Dermis blood vessel endothelial cell (primary cell): ENCODE measurements around the gene STARD3. TPM values are rescaled to one million over a fixed set of nuclear protein-coding genes. Genes with fewer than 3 reads are reported as not detected.
"Not testable (repeated sequence)": the region's sequence is repeated elsewhere in the genome, so short reads cannot be mapped to it uniquely, and the experiment has no call there.

Source experiments
- DNase-seq: peaks from one replicate; pipeline ENCODE4 v3.0.0; 2010
- total RNA-seq: library from RNA; depleted of rRNA; stranded (reverse); fragments of >200 nt; gene quantifications from 2 replicates; pipeline ENCODE4 v1.2.3, GENCODE V29; 2014

Gene STARD3
- total RNA-seq, result 46.6 and 73.2 TPM in 2 replicates

DNA sequence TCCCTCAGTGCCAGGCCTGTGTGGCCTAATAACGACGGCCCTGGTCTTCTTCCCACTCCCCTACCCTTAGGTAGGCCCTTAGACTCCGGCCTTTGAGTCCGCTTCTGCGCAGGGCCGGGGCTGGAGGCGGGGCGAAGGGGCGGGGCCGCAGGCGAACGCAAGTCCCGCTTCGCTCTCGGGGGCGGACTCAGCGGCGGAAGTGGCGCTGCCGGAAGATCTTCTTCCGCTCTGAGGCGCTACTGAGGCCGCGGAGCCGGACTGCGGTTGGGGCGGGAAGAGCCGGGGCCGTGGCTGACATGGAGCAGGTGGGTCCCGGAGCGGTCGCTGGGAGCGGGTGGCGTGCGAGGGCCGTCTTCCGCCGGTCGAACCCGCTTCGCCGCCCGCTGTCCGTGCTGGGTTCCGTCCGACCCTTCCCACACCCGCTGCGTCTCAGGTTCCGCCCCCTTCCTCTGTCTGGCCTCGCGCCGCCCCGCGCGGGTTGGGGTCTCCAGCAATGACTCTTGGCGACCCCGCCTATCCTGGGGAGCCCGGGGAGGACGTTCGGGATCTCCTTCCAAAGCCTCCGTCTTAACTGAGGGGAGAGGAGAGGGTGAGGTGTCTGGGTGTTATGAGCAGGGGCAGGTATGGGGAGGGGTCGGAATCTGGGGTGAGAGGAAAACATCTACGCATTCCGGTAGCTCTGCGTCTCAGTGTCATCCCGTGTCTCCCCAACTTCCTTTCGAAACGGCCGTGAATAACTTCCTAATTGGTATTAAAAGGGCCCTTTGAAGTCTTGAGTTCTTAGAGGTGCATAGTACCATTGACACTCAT, at the start of gene STARD3:
STARD3 (plus strand) TSS at position 218 of the 810 bp plus-strand sequence. CDS start 16,388 bp downstream, outside the sequence.
- DNase-seq, result peak; percentile 92

DNA sequence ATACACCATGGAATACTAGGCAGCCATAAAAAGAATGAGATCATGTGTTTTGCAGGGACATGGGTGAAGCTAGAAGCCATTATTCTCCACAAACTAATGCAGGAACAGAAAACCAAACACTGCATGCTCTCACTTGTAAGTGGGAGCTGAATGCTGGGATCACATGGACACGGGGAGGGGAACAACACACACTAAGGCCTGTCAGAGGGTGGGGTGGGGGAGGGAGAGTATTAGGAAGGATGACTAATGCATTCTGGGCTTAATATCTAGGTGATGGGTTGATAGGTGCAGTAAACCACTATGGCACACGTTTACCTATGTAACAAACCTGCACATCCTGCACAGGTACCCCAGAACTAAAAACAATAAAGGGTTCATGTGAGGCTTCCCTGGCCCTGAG, 46.8 kb upstream of the STARD3 start:
- not testable (repeated sequence) for DNase-seq

DNA sequence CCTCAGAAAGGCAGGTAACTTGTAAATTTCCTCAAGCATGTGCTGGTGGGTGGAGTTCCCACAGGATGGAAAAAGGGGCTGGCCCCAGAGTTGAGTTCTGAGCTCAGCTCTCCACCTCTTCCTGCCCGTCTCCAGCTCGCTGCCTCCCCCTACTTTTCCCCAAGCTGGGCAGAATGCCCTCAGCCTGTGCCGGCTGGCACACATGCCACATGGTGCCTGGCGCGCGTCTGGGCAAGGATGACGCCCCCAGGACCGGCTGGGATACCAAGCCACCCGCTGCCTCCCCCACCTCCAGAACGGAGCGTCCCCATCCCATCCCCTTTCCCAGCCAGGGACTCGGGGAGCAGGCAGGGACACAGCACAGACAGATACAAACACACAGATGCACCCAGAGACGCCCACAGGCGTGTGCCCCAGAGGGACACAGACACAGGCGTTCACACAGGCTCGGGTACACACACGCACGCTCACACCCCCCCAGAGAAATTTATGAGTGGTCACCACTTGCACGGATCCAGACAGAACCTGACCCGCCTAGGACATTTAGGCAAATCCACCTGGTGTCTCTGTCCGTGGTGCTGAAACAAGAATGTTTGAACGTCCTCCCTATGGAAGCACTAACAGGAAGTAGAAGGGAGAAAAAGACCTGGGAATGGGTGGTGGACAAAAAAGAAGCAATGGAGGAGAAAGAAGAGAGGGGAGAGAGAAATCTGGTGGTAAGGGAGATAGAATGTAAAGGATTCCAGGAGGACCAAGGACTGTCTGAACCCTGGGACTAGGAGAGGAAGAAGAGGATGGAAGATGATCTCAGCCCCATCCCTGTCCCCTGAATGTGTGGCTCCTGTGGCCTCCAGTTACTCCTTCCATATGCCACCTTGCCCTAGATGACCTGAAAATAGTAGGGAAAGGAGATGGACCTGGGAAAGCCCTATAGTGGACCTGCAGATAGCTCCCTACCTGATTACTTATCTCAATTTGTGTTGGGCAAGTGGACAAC, 44.7 kb upstream of the STARD3 start:
- peak; percentile 63 for DNase-seq

DNA sequence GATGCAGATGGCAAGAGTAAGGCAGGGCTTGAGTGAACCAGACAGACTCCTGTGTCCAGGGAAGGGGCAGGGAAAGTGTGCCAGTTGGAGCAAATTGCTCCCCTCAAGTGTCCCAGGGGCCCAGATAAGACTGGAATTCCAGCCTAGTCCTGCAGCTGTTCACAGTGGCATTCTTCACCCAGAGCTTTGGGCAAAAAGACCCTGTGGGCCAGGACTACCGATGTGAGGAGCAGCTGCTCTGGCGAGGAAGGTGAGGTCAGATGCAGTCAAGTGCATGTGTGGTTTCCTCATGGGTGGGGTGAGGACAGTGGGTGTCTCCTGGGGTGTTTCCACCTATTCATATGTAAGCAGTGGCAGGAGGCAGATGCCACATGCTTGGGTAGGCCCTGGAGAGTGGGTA, 43.6 kb upstream of the STARD3 start:
- DNase-seq, result no peak

DNA sequence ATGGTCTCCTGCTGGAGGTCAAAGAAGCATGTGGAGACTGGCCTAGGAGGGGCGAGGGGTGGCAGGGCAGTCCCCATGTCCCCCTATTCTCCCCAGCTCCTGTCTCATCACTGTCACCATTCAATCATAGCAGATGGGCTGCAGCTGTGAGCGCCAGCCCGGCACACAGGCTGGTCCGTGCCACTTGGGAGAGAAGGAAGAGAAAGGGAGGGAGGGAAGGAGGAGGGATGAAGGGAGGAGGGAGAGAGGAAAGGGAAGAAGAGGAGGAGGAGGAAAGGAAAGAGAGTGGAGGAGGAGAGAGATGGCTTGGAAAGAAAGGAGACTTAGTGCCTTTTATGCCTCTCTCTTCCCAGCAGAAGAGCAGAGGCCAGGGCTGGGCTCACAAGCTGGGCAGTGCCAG, 41.6 kb upstream of the STARD3 start:
- no peak for DNase-seq

DNA sequence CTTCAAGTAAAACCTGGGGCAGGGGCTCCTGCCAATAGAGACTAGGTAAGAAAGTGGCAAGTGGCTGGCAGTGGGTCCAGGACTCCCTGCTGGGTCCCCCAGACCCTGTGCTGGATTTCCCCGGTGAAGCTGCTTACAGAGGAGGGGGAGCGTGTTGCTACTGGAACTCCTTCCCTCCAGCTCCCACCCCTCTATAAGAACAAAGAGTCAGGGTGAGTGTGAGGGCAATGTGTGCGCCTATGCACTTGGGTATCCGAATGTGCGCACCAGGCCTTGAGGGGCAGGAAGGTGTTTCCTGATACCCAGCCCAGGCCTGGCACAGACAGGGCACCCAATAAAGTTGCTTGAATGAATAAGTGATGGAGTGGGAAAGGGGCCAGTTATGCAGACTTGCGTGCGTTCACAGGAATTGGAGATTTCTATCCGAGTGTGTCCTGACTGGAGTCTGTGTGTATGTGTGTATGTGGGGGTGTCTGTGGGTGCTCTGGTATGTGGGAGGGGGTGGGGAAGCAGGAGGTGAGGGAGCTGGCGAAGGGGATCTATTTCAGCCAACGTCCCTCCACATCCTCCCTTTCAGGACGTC, 40.9 kb upstream of the STARD3 start:
- no peak for DNase-seq

DNA sequence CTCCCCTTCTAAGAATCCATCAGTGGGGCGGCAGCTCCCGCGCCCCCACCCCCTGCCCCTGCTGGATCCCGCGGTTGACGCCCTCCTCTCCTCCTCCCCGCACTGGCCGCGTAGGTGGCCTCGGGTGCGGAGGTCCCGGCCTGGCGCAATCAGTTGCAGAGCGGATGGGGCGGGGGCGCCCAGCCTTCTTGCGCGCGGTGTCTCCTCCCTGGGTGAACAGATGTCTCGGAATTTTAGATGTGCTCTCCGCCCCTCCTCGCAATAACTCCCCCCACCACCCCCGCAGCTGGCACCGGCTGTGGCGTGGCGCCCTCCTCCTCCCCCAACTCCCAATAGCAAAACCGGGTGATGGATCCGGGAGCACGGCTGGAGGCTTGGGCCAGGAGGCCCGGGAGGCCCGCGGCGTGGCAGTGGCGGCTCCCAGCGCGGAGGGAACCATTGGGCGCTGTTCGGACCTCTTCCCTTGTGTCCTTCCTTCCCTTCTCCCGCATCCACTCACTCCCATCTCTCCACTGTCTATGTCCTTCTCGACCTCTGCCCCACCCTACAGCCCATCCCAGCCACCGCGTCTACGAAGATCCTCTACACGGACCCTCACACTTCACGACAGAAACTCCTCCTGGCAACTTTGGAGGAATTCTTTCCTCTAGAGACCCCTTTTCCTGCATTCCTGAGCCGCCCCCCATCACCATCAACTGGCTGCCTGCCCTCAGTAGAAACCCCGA, 40.2 kb upstream of the STARD3 start:
- no peak for DNase-seq

DNA sequence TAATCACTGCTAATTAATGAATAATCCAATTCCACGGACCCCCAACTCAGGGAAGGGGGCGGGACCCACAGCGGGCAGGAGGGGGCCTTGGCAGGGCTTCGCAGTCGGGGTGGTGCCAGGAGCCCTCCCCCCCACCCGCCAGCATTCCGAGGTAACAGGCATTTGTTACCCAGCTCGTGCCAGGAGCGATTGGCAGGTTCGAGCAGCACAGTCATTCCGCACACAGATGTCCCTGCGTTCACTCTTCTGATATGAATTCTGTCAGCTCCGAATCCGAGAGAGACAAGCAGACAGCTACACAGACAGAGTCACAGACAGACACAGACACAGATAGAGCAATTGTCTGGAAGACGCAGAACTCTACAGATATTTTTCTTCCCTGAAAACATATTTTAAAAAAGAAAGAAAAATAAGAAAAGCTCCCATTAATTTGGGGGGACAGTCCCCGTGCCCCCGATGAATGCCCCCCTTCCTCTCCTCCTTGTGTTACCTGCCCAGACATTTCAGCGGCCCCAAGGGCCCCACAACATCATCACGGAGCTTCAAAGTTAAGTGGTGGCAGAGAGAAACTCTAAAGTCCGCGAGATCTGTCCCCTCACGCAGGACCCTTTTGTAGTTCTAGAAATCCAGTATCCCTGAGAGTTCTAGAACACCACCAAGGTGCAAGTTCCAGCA, 39.4 kb upstream of the STARD3 start:
- no peak for DNase-seq

DNA sequence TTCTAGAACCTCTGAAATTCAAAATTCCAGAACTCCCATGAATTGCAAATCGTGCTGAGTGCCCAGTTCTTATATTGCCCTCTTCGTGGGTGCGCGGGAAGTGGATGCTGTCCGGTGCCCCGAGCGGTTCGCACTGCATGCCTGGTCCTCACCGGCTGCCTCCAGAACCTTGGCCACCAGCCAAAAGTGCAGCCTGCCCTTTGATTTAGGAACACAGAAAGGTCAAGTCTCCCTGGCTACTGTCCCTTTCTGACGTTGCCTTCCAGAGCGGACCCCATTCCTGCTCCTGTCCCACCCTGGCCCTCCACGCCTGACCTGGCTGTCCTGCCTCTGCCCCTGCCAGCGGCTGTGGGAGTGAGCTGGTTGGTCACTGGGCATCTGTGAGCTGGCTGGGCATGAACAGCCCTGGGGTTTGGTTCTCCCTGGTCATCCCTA, 38.9 kb upstream of the STARD3 start:
- no peak for DNase-seq

DNA sequence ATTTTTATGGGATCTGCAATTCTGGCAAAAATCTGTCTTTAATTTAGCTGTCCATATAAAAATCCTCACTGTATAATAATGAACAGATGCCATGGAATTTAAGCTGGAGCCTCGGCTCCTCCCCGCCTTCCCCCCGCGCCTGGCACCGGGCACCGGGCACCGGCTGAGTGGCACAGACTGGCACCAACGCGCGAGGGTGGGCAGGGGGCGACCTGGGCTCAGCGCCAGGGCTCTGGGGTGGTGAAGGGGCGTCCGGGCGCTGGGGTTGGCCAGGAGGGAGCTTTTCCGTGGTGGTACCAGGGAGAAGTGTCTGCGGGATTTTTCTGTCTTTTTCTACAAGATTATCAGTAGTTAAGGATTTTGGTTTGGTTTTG, 38.3 kb upstream of the STARD3 start:
- DNase-seq, result no peak

DNA sequence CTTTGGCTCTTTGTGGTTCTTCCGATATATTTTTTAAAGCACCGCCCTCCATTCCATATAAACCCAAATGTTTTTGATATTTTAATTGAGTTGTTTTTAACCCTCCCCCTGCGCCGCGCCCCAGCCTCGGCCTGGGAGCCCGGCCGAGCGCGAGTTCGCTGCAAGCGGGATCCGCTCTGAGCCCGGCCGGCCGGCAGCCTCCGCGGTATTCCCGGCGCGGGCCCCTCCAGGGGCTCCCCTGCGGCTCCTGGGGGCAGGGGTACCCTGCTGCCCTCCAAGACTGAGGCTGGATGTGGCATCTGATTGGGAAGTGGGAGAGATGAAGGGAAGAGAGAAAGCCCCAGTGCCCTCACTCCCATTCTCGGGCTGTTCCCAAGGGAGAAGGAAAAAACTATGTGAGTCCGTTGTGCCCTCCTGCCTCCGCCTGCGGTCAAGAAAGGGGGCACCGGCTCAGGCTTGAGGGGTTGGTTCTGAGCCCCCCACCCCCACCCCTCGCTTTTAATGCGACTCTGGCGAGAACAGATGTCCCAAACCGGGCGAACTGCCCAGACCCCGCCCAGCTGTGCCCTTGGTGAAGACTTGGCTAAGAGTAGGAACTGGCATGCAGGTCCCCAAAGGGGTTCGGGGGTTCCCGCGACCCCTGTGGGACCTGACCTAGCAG, 37.8 kb upstream of the STARD3 start:
- no peak for DNase-seq

DNA sequence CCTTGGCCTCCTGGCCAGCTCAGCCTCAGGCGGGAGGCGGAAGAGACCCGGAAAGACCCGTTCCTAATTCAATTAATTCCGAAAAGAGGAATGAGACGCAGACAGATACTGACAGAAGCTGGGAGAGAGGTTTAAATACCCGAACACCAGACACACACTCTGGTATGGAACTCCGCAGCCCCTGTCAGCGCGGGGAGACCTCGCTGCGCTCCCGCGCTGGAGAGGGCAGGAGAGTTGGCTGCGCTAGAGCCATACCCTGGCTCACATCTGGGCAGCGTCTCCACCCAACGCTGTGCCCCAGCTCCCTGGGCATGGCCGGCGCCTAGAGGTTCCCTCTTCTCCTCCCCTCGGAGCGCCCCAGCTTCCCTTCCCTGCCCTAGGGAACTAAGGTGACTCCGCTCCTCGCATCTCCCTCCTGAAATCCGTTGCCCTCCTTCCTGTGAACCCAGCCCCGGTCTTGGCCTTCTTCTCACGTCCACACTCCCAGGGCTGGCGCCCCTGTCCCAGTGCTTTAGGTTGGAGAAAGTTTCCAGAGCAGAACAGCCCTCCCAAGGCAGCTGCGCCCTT, 37.2 kb upstream of the STARD3 start:
- no peak for DNase-seq

DNA sequence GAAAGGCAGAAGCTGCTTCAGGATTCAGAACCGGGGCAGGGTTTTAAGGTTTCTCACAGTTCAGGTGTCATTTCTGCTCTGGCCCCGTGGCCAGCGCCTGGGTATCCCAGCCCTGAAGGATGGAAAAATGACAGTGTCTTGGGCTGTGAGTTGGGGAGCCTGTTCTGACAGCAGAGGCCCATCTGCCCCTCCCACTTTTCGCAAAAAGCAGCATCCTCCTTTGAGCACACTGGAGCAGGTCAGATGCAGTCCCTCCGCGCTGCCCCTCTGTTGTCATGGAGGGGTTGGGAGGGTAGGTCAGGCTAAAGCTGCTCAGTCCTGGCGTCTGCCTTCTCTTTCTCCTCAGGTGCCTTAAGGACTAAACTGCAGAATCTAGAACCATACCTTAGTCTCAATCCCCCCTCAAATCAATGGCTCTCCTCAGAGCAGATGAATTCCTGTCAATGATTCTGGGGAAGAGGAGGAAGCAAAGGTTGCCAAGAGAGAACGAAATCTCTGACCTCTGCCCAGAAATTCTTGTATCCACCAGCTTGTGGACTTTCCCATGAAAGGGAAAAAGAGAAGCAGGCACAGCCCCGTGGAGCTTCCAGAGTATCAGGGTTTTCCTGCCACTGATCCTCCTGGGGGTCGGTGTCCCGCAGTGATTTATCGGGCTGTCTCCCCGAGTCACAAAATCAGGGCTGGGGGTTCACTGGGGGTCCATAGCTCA, 36.5 kb upstream of the STARD3 start:
- no peak for DNase-seq

DNA sequence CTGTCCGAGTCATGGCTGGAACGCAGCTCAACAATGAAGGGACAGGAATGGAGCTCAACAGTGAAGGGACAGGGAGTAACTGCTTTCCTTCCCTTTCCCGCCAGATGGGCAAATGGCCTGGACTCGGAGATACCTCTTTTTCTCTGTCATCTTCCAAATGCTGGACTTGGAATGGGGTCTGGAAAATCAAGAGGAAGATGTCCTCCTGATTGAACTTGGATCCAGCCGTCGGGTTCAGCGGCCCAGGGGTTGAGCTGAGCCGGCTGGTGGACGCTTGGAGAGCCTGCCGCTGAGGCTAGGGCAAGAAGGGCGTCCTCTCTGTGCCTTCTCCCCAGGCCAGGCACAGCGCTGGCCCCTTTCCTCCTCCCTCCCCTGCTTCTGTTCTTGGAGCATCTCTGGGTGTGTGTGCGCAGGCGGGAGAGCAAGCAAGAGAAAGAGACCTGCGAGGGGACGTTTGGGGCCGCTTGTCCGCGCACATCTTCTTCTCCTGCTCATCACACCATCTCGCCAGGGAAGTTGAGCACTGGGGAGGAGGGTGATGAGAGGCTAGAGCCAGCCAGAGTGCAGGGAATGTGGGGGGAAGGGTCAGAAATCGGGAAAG, 35.8 kb upstream of the STARD3 start:
- no peak for DNase-seq

DNA sequence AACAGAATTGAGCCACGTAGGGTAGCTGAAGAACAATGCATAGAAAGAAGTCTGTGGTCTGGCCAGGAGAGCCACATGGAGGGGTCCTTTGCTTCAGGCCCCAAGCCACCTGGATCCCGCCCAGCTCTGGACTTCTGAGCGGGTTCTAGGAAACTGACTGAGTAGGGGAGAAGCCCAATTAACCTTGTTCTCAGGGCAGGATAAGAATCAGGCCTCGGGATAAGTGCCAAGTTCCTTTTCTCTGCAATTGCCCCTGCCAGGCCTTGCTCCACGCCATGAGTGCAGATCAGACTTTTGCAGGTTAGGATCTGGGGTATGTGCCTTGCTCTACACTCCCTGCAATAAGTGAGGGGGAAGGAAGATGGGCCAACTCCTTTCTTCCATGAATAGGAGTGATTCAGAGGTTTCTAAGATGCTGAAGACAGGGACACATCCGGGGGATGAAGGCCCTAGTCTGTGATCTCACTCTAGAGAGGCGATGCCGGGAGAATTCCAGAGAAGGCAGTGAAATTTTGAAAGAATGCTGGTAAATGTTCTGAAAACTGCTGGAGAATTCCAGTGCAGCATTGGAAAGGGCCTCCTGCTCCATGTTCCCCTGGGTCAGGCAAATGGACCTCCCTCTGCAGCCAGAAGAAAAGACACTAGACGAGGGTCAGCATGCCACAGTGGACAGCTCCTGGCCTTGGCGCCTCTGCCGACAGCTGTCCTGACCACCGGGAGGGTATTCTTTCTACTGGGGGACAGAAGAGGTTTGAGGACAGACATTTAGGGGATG, 35.0 kb upstream of the STARD3 start:
- DNase-seq, result no peak

DNA sequence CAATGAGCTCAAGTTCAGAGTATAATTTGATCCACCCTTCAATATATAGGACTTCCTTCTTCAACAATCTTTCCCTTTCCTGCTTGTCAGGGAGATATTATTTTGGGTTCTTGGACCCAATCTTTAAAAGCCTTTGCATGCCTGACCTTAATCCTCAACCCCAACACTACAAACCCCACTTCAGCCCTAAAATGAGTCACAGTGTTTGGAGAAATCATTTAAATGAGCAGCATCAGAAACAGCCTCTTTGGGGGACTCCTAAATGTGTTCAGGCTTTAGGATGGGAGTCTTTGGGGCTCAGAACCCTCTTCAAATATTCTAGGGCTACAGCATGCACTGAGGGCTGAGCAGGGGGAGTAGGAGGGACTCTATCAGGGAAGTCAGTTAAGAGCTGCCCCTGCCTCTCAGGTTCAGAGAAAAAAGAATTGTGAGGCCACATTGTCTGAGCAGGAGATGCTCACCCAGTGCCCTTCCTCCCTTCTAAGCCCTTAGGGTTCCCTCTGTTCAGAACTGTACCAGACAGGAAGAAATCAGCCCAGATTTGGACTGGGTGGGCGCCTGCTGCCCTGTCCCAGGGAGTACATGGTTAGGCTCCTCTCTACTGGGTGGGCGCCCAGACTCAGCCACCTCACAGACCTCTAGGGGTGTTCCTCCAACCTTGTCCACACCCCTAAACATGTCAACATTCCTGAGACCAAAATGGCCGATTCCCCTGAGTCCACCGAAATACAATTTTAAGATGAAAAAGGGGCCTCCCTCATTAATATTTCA, 34.2 kb upstream of the STARD3 start:
- DNase-seq, result no peak

DNA sequence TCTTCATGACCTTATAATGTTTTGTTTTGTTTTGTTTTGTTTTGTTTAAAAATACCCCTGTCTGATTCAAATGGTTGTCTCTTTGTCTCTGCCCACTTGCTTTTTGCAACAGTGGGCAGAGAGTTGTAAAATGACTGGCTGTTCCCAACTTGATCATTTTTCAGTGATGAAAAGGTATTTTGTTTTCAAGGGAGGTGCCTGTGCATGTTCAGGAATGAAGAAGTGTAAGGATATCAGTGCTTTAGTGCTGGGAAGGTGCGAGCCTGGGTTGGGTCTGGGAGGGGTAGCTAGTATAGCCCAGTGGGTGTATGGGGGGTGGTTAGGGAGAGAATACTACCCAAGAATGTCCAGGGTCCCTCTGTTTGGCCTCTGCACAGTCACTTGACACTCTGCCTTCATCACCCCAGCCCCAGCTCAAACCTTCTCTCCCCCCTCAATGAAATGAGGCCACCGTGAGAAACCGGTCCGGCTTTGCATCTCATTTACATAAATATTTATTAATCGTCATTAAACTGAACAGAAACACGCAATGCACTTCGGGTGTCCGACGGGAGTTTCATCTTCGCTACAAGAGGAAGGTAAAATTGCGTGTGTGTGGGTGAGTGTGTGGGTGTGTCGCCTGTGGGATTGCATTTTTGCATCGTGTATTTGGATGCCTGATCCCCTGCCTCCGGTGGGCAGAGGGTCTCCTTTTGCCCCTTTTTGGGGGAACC, 33.5 kb upstream of the STARD3 start:
- no peak for DNase-seq
